ENCODE data around the gene UBA1. TPM values are rescaled to one million over a fixed set of nuclear protein-coding genes. Genes with fewer than 3 reads are reported as not detected.
"Not testable (repeated sequence)": the region's sequence is repeated elsewhere in the genome, so short reads cannot be mapped to it uniquely, and the experiment has no call there.

UBA1 gene
- total and polyA plus RNA-seq, 2 donors (not counting 3 experiments of a cell fraction or from before 2014, with no cell fraction given): 237 to 297 TPM

DNA sequence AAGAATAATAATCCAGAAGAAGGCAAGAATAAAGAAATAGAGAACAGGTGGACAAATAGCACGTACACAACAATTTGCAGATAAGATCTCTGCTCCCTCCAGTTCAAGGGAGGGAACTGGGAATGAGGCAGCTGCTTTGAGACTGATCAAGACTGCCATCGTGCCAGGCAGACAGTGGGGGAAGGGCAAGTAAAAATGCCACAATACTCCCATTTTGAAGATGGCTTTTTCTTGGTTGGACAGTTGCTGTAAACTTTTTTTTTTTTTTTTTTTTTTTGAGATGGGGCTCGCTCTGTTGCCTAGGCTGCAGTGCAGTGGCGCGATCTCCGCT, 56.4 kb downstream of the UBA1 start:
- Histone ChIP-seq H3K27ac (ENCODE audit: insufficient read depth, low read depth, low read length) (no peak overlapping the region), H3K9me3 (replicated peaks; ENCODE audit: control insufficient read depth, insufficient read depth, low read length) (no peaks in the 10 kb centered on the region), H3K9ac (replicated peaks; ENCODE audit: extremely low read depth, insufficient read depth, low read length) (no peak overlapping the region), H3K36me3 (ENCODE audit: control insufficient read depth in 2 of 2, extremely low read depth in 1 of 2, insufficient read depth in 2 of 2, low read length in 2 of 2) (peaks cover 0 to 3% of the 10 kb centered on the region in 2 experiments), H4K20me1 (replicated peaks; ENCODE audit: control insufficient read depth, extremely low read depth, insufficient read depth, low read length) (no peaks in the 10 kb centered on the region), H3K4me1 (ENCODE audit: control insufficient read depth, extremely low read depth, insufficient read depth, low read length) (no peaks in the 10 kb centered on the region), H2AFZ (ENCODE audit: low read depth, low read length) (no peak overlapping the region), H3K4me2 (ENCODE audit: insufficient read depth, low read length) (no peak overlapping the region), H3K4me3 (replicated peaks in 1 of 3; ENCODE audit: insufficient read depth in 1 of 3, low read depth in 1 of 3, low read length in 3 of 3) (no peak overlapping the region), H3K9me1 (replicated peaks; ENCODE audit: control insufficient read depth, extremely low read depth, insufficient read depth, low read length) (no peaks in the 10 kb centered on the region), H3K27me3 (ENCODE audit: control insufficient read depth in 2 of 2, insufficient read depth in 2 of 2, low read length in 2 of 2) (no peaks in the 10 kb centered on the region), H3K79me2 (ENCODE audit: control insufficient read depth, insufficient read depth, low read length) (no peaks in the 10 kb centered on the region)
- ChIA-PET POLR2A (interaction anchor here (0.7 kb wide), 1 partner anchor 273 kb away, joined by 4 read pairs; no protein-coding TSS in a partner anchor), CTCF (no interaction called here)
- no TSS peak for BruUV-seq (replicated peaks)
- TF ChIP-seq, protein P1, sequence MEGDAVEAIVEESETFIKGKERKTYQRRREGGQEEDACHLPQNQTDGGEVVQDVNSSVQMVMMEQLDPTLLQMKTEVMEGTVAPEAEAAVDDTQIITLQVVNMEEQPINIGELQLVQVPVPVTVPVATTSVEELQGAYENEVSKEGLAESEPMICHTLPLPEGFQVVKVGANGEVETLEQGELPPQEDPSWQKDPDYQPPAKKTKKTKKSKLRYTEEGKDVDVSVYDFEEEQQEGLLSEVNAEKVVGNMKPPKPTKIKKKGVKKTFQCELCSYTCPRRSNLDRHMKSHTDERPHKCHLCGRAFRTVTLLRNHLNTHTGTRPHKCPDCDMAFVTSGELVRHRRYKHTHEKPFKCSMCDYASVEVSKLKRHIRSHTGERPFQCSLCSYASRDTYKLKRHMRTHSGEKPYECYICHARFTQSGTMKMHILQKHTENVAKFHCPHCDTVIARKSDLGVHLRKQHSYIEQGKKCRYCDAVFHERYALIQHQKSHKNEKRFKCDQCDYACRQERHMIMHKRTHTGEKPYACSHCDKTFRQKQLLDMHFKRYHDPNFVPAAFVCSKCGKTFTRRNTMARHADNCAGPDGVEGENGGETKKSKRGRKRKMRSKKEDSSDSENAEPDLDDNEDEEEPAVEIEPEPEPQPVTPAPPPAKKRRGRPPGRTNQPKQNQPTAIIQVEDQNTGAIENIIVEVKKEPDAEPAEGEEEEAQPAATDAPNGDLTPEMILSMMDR (IDR thresholded peaks at IDR 0.05; ENCODE audit: extremely low read depth in 1 of 2, insufficient read depth in 1 of 2, low read depth in 1 of 2, low read length in 2 of 2): no peak
- no peak for TF ChIP-seq EZH2 (IDR thresholded peaks at IDR 0.05; ENCODE audit: borderline replicate concordance, low read depth, low read length, severe bottlenecking)
- no peak for TF ChIP-seq POLR2A (IDR thresholded peaks at IDR 0.05; ENCODE audit: low read depth, low read length)
- TF ChIP-seq GATA2 (IDR thresholded peaks at IDR 0.05; ENCODE audit: insufficient read depth, insufficient read length, low read depth, low read length): no peak
- TF ChIP-seq POLR2AphosphoS5 (IDR thresholded peaks at IDR 0.05; ENCODE audit: insufficient read depth, low read depth, low read length): no peak
- no peak for TF ChIP-seq JUN (IDR thresholded peaks at IDR 0.05; ENCODE audit: borderline replicate concordance, insufficient read depth, insufficient read length, low read depth)
- TF ChIP-seq, protein P2, sequence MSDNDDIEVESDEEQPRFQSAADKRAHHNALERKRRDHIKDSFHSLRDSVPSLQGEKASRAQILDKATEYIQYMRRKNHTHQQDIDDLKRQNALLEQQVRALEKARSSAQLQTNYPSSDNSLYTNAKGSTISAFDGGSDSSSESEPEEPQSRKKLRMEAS (IDR thresholded peaks at IDR 0.05; ENCODE audit: insufficient read depth, insufficient read length): no peak
- TF ChIP-seq MYC (IDR thresholded peaks at IDR 0.05; ENCODE audit: low read depth, low read length): no peak
- TF ChIP-seq FOS (IDR thresholded peaks at IDR 0.05; ENCODE audit: borderline replicate concordance, insufficient read depth, low read length): no peak
- DNase-seq (ENCODE audit: low read depth, low spot score) (no peak), FAIRE-seq (no peak)
- dilution Hi-C loops (cut with MboI; ENCODE audit: extremely low pct_ligation_motif_present, low sequenced_read_pairs): no loop called here
- intact Hi-C loops (cut with micrococcal nuclease): no loop called here

DNA sequence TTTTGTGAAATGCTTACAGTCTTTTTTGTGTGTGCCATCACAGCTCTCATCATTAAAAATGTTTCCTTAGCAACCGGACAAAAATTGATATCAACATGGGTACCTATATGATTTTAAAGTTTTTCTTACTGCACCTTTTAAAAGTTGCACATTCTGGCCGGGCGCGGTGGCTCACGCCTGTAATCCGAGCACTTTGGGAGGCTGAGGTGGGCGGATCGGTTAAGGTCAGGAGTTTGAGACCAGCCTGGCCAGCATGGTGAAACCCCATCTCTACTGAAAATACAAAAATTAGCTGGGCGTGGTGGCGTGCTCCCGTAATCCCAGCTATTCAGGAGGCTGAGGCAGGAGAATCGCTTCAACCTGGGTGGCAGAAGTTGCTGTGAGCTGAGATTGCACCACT, 64.0 kb downstream of the UBA1 start:
- H3K4me3 ChIP-seq (replicated peaks in 1 of 3; ENCODE audit: insufficient read depth in 1 of 3, low read depth in 1 of 3, low read length in 3 of 3); H3K36me3 ChIP-seq (ENCODE audit: control insufficient read depth in 2 of 2, extremely low read depth in 1 of 2, insufficient read depth in 2 of 2, low read length in 2 of 2); H3K4me1 ChIP-seq (ENCODE audit: control insufficient read depth, extremely low read depth, insufficient read depth, low read length); dilution Hi-C loops (cut with MboI; ENCODE audit: extremely low pct_ligation_motif_present, low sequenced_read_pairs); H3K9me3 ChIP-seq (replicated peaks; ENCODE audit: control insufficient read depth, insufficient read depth, low read length); H3K9me1 ChIP-seq (replicated peaks; ENCODE audit: control insufficient read depth, extremely low read depth, insufficient read depth, low read length); H3K79me2 ChIP-seq (ENCODE audit: control insufficient read depth, insufficient read depth, low read length); FAIRE-seq; POLR2A ChIA-PET; intact Hi-C loops (cut with micrococcal nuclease); H3K27ac ChIP-seq (ENCODE audit: insufficient read depth, low read depth, low read length); H2AFZ ChIP-seq (ENCODE audit: low read depth, low read length); H3K27me3 ChIP-seq (ENCODE audit: control insufficient read depth in 2 of 2, insufficient read depth in 2 of 2, low read length in 2 of 2); DNase-seq (ENCODE audit: low read depth, low spot score); H3K4me2 ChIP-seq (ENCODE audit: insufficient read depth, low read length); BruUV-seq (replicated peaks); H4K20me1 ChIP-seq (replicated peaks; ENCODE audit: control insufficient read depth, extremely low read depth, insufficient read depth, low read length); H3K9ac ChIP-seq (replicated peaks; ENCODE audit: extremely low read depth, insufficient read depth, low read length): not testable (repeated sequence)
- CTCF ChIA-PET: interaction anchor here (0.9 kb wide), 1 partner anchor 127 kb away, joined by 3 read pairs; no protein-coding TSS in a partner anchor

All from endothelial cell of umbilical vein (primary cell).